CD8-positive, alpha-beta memory T cell (primary cell): ENCODE data around the gene CCSER1. TPM values are rescaled to one million over a fixed set of nuclear protein-coding genes. Genes with fewer than 3 reads are reported as not detected.
"Not testable (repeated sequence)": the region's sequence is repeated elsewhere in the genome, so short reads cannot be mapped to it uniquely, and the experiment has no call there.

ENCODE experiments used
- CTCF ChIA-PET: fragments of 350-600 bp; sonication (Branson Sonifier 250); formaldehyde crosslinking; loops from one replicate; lab custom pipeline; 2021; ENCODE audit warnings: antibody characterized with exemption; lab: Charles Lee
- POLR2A ChIA-PET: fragments of 350-600 bp; sonication (Branson Sonifier 250); formaldehyde crosslinking; loops from one replicate; lab custom pipeline; 2021; ENCODE audit warnings: antibody characterized with exemption; lab: Charles Lee
- DNase-seq, 5 donors: peaks; one replicate each; pipeline versions ENCODE4 v3.0.0 to v3.0.0-alpha.2; 2020 to 2022; ENCODE audit warnings: mixed read lengths in 1 of 5
- H3K27ac ChIP-seq: one replicate; pipeline ENCODE4 v1.7.0; 2013; ENCODE audit warnings: low read depth, mild to moderate bottlenecking, low read length, moderate library complexity
- H3K27me3 ChIP-seq: 2 replicates; pipeline ENCODE4 v1.7.0; 2013; ENCODE audit warnings: low read length, mild to moderate bottlenecking; ENCODE audit not compliant: insufficient read depth, poor library complexity, severe bottlenecking
- H3K36me3 ChIP-seq: 2 replicates; pipeline ENCODE4 v1.7.0; 2013; ENCODE audit warnings: mild to moderate bottlenecking, low read length, moderate library complexity; ENCODE audit not compliant: insufficient read depth
- H3K4me1 ChIP-seq: 2 replicates; pipeline ENCODE4 v1.7.0; 2013; ENCODE audit warnings: mild to moderate bottlenecking, low read length, moderate library complexity; ENCODE audit not compliant: insufficient read depth
- H3K4me3 ChIP-seq: 2 replicates; pipeline ENCODE4 v1.7.0; 2013; ENCODE audit warnings: mild to moderate bottlenecking, low read length
- H3K9me3 ChIP-seq: 2 replicates; pipeline ENCODE4 v1.7.0; 2013; ENCODE audit warnings: mild to moderate bottlenecking, low read length
- H3K27ac Mint-ChIP-seq, 8 donors: one replicate each; pipeline ENCODE4 v1.8.0; 2020 to 2021; ENCODE audit warnings: mixed read lengths in 8 of 8, mild to moderate bottlenecking in 6 of 8, inconsistent platforms in 3 of 8, moderate library complexity in 3 of 8
- H3K27me3 Mint-ChIP-seq, 2 donors: one replicate each; pipeline ENCODE4 v1.8.0; 2020 to 2021; ENCODE audit warnings: mixed read lengths in 2 of 2, mild to moderate bottlenecking in 1 of 2, moderate library complexity in 1 of 2
- H3K36me3 Mint-ChIP-seq, 3 donors: one replicate each; pipeline ENCODE4 v1.8.0; 2020 to 2021; ENCODE audit warnings: mixed read lengths in 3 of 3, inconsistent platforms in 1 of 3, mild to moderate bottlenecking in 1 of 3
- H3K4me1 Mint-ChIP-seq, 3 donors: one replicate each; pipeline ENCODE4 v1.8.0; 2020 to 2021; ENCODE audit warnings: mixed read lengths in 3 of 3, inconsistent platforms in 1 of 3, mild to moderate bottlenecking in 1 of 3
- H3K4me3 Mint-ChIP-seq, 7 donors: one replicate each; pipeline ENCODE4 v1.8.0; 2020 to 2021; ENCODE audit warnings: mixed read lengths in 7 of 7, mild to moderate bottlenecking in 6 of 7, moderate library complexity in 4 of 7, inconsistent platforms in 2 of 7
- H3K9me3 Mint-ChIP-seq, 5 donors: one replicate each; pipeline ENCODE4 v1.8.0; 2020 to 2022; ENCODE audit warnings: mixed read lengths in 5 of 5, mild to moderate bottlenecking in 3 of 5, moderate library complexity in 2 of 5, inconsistent platforms in 1 of 5
- polyA plus RNA-seq: library from polyadenylated mRNA; unstranded; fragments of 300-500 nt; fragmentation: Illumina TruSeq; gene quantifications from one replicate; pipeline ENCODE4 v1.2.3, GENCODE V29; 2021
- total RNA-seq, 2 experiments: library from RNA; stranded (reverse); gene quantifications; one replicate each; pipeline ENCODE4 v1.2.3, GENCODE V29; 2021

CCSER1 gene
- total and polyA plus RNA-seq, 3 experiments from 2014 or later = 0.12 to 0.20 TPM; not detected in 1

- no peaks in the 10 kb centered on the region for H3K36me3 ChIP-seq
- H3K27ac Mint-ChIP-seq = no peak overlapping the region
- H3K9me3 Mint-ChIP-seq = peaks cover 0 to 4% (median 0%) of the 10 kb centered on the region in 5 donors
- H3K9me3 ChIP-seq = no peaks in the 10 kb centered on the region
- H3K27me3 Mint-ChIP-seq = no peaks in the 10 kb centered on the region
- no peaks in the 10 kb centered on the region for H3K4me1 Mint-ChIP-seq
- H3K36me3 Mint-ChIP-seq = no peaks in the 10 kb centered on the region
- no peaks in the 10 kb centered on the region for H3K4me1 ChIP-seq
- ChIA-PET CTCF (no interaction called here), POLR2A (no interaction called here)
- H3K27ac ChIP-seq = no peak overlapping the region
- H3K27me3 ChIP-seq = no peaks in the 10 kb centered on the region
- no peak for DNase-seq
- no peak overlapping the region for H3K4me3 ChIP-seq
- H3K4me3 Mint-ChIP-seq = no peak overlapping the region
These were observed 203.4 kb downstream of the CCSER1 start for GRCh38 chr4:90330546-90330945.

- no peaks in the 10 kb centered on the region for H3K4me1 ChIP-seq
- H3K36me3 Mint-ChIP-seq = no peaks in the 10 kb centered on the region
- ChIA-PET CTCF (no interaction called here), POLR2A (no interaction called here)
- no peaks in the 10 kb centered on the region for H3K36me3 ChIP-seq
- DNase-seq = no peak
- no peak overlapping the region for H3K27ac Mint-ChIP-seq
- H3K9me3 ChIP-seq = no peaks in the 10 kb centered on the region
- H3K27ac ChIP-seq = no peak overlapping the region
- no peaks in the 10 kb centered on the region for H3K27me3 Mint-ChIP-seq
- H3K9me3 Mint-ChIP-seq = peaks cover 0 to 2% (median 0%) of the 10 kb centered on the region in 5 donors
- no peak overlapping the region for H3K4me3 ChIP-seq
- no peak overlapping the region for H3K4me3 Mint-ChIP-seq
- H3K4me1 Mint-ChIP-seq = no peaks in the 10 kb centered on the region
- H3K27me3 ChIP-seq = no peaks in the 10 kb centered on the region
These were observed 218.5 kb downstream of the CCSER1 start for GRCh38 chr4:90345549-90346215.

- H3K4me1 ChIP-seq = no peaks in the 10 kb centered on the region
- H3K36me3 ChIP-seq = no peaks in the 10 kb centered on the region
- H3K9me3 Mint-ChIP-seq = peaks cover 0 to 2% (median 0%) of the 10 kb centered on the region in 5 donors
- ChIA-PET POLR2A (no interaction called here), CTCF (no interaction called here)
- no peaks in the 10 kb centered on the region for H3K4me1 Mint-ChIP-seq
- no peak overlapping the region for H3K4me3 Mint-ChIP-seq
- no peak overlapping the region for H3K27ac ChIP-seq
- H3K9me3 ChIP-seq = no peaks in the 10 kb centered on the region
- H3K27me3 ChIP-seq = no peaks in the 10 kb centered on the region
- no peak overlapping the region for H3K27ac Mint-ChIP-seq
- no peaks in the 10 kb centered on the region for H3K36me3 Mint-ChIP-seq
- no peak for DNase-seq
- no peak overlapping the region for H3K4me3 ChIP-seq
- H3K27me3 Mint-ChIP-seq = no peaks in the 10 kb centered on the region
These were observed 222.4 kb downstream of the CCSER1 start for GRCh38 chr4:90349636-90350035.

GRCh38 chr4:90357117-90357710 is 230.0 kb downstream of the CCSER1 start:
- no peak overlapping the region for H3K4me3 Mint-ChIP-seq
- H3K36me3 Mint-ChIP-seq = no peaks in the 10 kb centered on the region
- no peak overlapping the region for H3K4me3 ChIP-seq
- H3K27me3 Mint-ChIP-seq = no peaks in the 10 kb centered on the region
- no peaks in the 10 kb centered on the region for H3K4me1 Mint-ChIP-seq
- POLR2A ChIA-PET = no interaction called here
- DNase-seq = no peak
- H3K36me3 ChIP-seq = no peaks in the 10 kb centered on the region
- CTCF ChIA-PET = no interaction called here
- no peaks in the 10 kb centered on the region for H3K9me3 ChIP-seq
- H3K27ac Mint-ChIP-seq = no peak overlapping the region
- H3K27me3 ChIP-seq = no peaks in the 10 kb centered on the region
- no peaks in the 10 kb centered on the region for H3K4me1 ChIP-seq
- H3K27ac ChIP-seq = no peak overlapping the region
- no peaks in the 10 kb centered on the region for H3K9me3 Mint-ChIP-seq

GRCh38 chr4:90375081-90375480 is 247.9 kb downstream of the CCSER1 start:
- H3K4me3 ChIP-seq = no peak overlapping the region
- POLR2A ChIA-PET = no interaction called here
- H3K27ac Mint-ChIP-seq = no peak overlapping the region
- H3K4me1 ChIP-seq = no peaks in the 10 kb centered on the region
- no peaks in the 10 kb centered on the region for H3K9me3 ChIP-seq
- H3K27me3 ChIP-seq = no peaks in the 10 kb centered on the region
- CTCF ChIA-PET = no interaction called here
- H3K36me3 ChIP-seq = no peaks in the 10 kb centered on the region
- no peaks in the 10 kb centered on the region for H3K4me1 Mint-ChIP-seq
- no peak for DNase-seq
- no peaks in the 10 kb centered on the region for H3K27me3 Mint-ChIP-seq
- no peak overlapping the region for H3K27ac ChIP-seq
- H3K9me3 Mint-ChIP-seq = peaks cover 0 to 2% (median 0%) of the 10 kb centered on the region in 5 donors
- no peak overlapping the region for H3K4me3 Mint-ChIP-seq
- H3K36me3 Mint-ChIP-seq = no peaks in the 10 kb centered on the region

- ChIA-PET CTCF (no interaction called here), POLR2A (no interaction called here)
- Mint-ChIP-seq H3K4me1 (no peaks in the 10 kb centered on the region), H3K9me3 (peaks cover 0 to 6% (median 2%) of the 10 kb centered on the region in 5 donors), H3K27ac (no peak overlapping the region), H3K27me3 (no peaks in the 10 kb centered on the region), H3K36me3 (no peaks in the 10 kb centered on the region), H3K4me3 (no peak overlapping the region)
- DNase-seq = no peak
- Histone ChIP-seq H3K36me3 (no peaks in the 10 kb centered on the region), H3K27ac (no peak overlapping the region), H3K4me3 (no peak overlapping the region), H3K27me3 (no peaks in the 10 kb centered on the region), H3K4me1 (no peaks in the 10 kb centered on the region), H3K9me3 (no peaks in the 10 kb centered on the region)
These were observed 266.0 kb downstream of the CCSER1 start for GRCh38 chr4:90393215-90393614.

- no peaks in the 10 kb centered on the region for H3K4me1 Mint-ChIP-seq
- H3K4me3 Mint-ChIP-seq = no peak overlapping the region
- Histone ChIP-seq H3K4me3 (no peak overlapping the region), H3K4me1 (no peaks in the 10 kb centered on the region), H3K36me3 (no peaks in the 10 kb centered on the region), H3K27me3 (no peaks in the 10 kb centered on the region), H3K27ac (no peak overlapping the region), H3K9me3 (no peaks in the 10 kb centered on the region)
- CTCF ChIA-PET = no interaction called here
- POLR2A ChIA-PET = no interaction called here
- no peaks in the 10 kb centered on the region for H3K27me3 Mint-ChIP-seq
- DNase-seq = no peak
- H3K36me3 Mint-ChIP-seq = no peaks in the 10 kb centered on the region
- no peak overlapping the region for H3K27ac Mint-ChIP-seq
- peaks cover under 1 to 17% (median 8%) of the 10 kb centered on the region in 5 donors for H3K9me3 Mint-ChIP-seq
These were observed 276.6 kb downstream of the CCSER1 start for GRCh38 chr4:90403781-90404180.

GRCh38 chr4:90407897-90408296 is 280.7 kb downstream of the CCSER1 start:
- H3K27ac Mint-ChIP-seq, H3K27me3 ChIP-seq, H3K36me3 Mint-ChIP-seq, H3K27me3 Mint-ChIP-seq, H3K4me1 ChIP-seq, POLR2A ChIA-PET, H3K4me1 Mint-ChIP-seq, DNase-seq, H3K4me3 Mint-ChIP-seq, H3K27ac ChIP-seq, H3K9me3 ChIP-seq, H3K36me3 ChIP-seq, H3K4me3 ChIP-seq, CTCF ChIA-PET: not testable (repeated sequence)
- peaks cover 4 to 29% (median 7%) of the 10 kb centered on the region in 5 donors for H3K9me3 Mint-ChIP-seq
